OCI-LY1 (cell line): ENCODE results near the gene DEAF1.
A peak's percentile ranks its signal among the peaks of the same experiment; 100 is the strongest.

Experiments used
- CTCF ChIP-seq: fragments of 200-600 bp; sonication (generic), shearing (Covaris generic); IDR thresholded peaks from 2 replicates; pipeline ENCODE4 v1.5.1; 2017; ENCODE audit warnings: mild to moderate bottlenecking, antibody characterized with exemption, low read length, moderate library complexity, mixed read lengths
- EZH2 ChIP-seq: fragments of 200-600 bp; sonication (generic), shearing (Covaris generic); IDR thresholded peaks from 2 replicates; pipeline ENCODE4 v1.8.0; 2017; ENCODE audit warnings: borderline replicate concordance, mixed run types, mild to moderate bottlenecking, antibody characterized with exemption, low read length, moderate library complexity, mixed read lengths

- TF ChIP-seq CTCF (peak; percentile 84), EZH2 (no peak)
Measured at GRCh38 chr11:662689-663274, 32.2 kb downstream of the DEAF1 start.
